Stimulated activated CD4-positive, alpha-beta T cell treated with anti-CD3 and anti-CD28 coated beads, Interleukin-1b, Interleukin-23, amount 100 ng/mL, for 24 hours (primary cell): ENCODE results near the gene VIPAS39.
A peak's percentile ranks its signal among the peaks of the same experiment; 100 is the strongest.

Source experiments
- DNase-seq, 4 experiments: peaks; one replicate each; pipeline ENCODE4 v3.0.0-alpha.2; 2020; ENCODE audit warnings: low read depth in 4 of 4, low spot score in 1 of 4

Gene VIPAS39

DNA sequence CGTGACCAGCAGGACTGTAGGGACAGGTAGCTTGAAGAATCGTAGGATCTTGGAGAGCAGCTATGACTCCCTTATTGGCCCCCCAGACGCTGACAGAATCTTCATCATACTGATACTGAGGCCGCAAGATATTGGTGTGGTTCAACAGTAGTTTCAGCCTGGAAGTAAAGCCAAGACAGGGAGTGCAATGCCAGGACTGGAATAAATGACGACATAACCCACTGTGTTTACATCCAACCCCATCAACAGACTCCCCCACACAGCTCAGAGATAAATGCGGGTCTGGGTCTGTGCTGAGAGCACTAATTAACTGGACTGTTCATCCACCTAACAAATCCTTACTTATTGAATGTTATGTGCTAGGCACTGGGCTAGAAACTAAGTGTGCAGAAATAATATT lies 50.7 kb downstream of the VIPAS39 start:
- DNase-seq, result no peak

DNA sequence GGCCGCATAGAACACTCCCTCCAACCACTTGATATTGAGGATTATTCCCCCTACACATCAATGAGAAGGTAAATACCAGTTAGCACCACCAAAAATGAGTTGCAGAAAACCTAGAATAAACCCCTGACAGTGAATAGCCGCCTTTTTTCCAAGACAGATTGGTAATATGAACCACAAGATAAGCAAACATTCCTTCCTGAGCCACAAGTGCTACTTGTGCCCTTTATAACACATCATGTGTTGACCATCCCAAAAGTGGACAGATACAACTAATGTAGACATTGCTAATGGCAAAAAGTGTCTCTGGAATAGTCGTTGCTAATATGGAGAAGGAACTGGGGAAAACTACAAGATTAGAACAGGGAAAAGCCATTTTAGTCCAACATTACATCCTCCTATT lies 51.3 kb downstream of the VIPAS39 start:
- no peak for DNase-seq

DNA sequence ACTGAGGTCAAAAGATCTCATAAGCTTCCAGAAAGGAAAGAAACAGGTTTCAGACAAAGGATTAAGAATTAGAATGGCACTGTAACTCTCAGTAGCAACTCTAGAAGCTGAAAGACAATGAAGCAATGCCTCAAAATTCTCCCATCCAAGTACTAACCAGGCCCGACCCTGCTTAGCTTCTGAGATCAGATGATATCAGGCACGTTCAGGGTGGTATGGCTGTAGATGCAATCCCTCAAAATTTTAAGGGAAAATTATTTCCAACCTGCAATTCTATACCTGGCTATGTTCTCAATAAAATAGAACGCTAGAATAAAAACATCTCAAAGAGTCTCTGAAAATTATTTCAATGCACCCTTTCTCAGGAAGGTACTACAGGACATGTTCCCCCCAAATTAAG lies 53.6 kb downstream of the VIPAS39 start:
- no peak for DNase-seq

DNA sequence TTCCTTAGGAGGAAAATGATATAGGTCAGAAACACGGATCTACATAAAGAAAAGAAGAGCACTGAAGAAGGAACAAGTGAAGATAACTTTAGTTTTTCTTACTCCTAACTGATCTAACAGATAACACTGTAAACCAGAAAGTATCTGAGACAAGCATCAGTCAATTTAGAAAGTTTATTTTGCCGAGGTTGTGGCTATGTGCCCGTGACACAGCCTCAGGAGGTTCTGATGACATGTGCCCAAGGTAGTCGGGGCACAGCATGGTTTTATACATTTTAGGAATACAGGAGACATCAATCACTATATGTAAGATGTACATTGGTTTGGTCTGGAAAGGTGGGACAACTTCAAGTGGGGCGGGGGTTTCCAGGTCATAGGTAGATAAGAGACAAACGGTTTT lies 57.2 kb downstream of the VIPAS39 start:
- no peak for DNase-seq

GRCh38 chr14:77390188-77390587 lies 67.2 kb downstream of the VIPAS39 start:
- no peak for DNase-seq

DNA sequence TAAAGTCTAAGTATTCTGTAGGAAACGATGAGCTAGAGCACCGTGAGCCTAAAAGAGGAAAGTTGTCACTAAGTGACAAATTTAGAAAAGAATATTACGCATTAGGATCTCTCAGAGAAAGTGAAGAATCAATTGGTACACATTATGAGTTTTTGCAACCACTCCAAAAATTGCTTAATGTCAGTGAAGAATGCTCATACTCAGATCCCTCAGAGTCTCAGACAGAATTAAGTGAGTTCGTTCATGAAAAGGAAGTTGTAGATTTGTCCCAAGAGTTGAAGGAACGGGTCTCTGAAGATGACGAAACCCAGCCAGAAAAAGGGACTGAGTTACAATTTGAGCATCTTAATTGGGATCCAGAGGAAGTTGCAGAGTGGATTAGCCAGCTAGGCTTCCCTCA lies 78.7 kb downstream of the VIPAS39 start:
- DNase-seq, result no peak

DNA sequence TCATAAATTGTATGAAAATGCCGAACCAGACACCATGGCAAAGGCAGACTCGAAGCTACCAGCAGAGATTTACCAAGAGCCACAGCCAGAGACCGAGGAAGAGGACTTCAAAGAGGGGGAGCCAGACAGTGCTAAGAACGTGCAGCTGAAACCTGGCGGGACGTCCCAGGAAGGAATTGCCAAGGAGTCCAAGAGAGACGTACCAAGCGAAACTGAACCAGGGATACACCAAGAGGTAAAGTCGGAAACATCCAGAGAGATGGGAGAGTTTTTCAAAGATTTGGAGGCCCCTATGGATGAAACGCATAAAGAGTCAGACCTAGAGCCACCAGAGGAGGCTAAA lies 79.9 kb downstream of the VIPAS39 start:
- no peak for DNase-seq

- peak; percentile 50 to 81 (median 68) for DNase-seq
Measured at GRCh38 chr14:77376771-77377501, 80.5 kb downstream of the VIPAS39 start, which contains the start of the genes SAMD15 and TMED8. Gene SAMD15 (plus strand): TSS chr14:77377379. CDS start chr14:77377419, 40 bp downstream. Gene TMED8 (minus strand): TSS chr14:77377094. CDS start chr14:77377053, 41 bp downstream.
